Large intestine (tissue), 3 donors: ENCODE data around the gene NFKB1. TPM values are rescaled to one million over a fixed set of nuclear protein-coding genes. Genes with fewer than 3 reads are reported as not detected.

ENCODE experiments used
- DNase-seq, 2 donors: peaks; one replicate each; pipeline versions ENCODE4 v3.0.0 to v3.0.0-alpha.2; 2013
- H3K27ac ChIP-seq: one replicate; pipeline ENCODE4 v1.5.1; 2013; ENCODE audit warnings: low read length
- H3K27me3 ChIP-seq: 2 replicates; pipeline ENCODE4 v1.6.1; 2013; ENCODE audit warnings: low read length; ENCODE audit not compliant: control insufficient read depth, insufficient read depth
- H3K36me3 ChIP-seq: 2 replicates; pipeline ENCODE4 v1.6.1; 2013; ENCODE audit warnings: low read length; ENCODE audit not compliant: control insufficient read depth, insufficient read depth
- H3K4me1 ChIP-seq: one replicate; pipeline ENCODE4 v1.6.1; 2013; ENCODE audit warnings: low read length; ENCODE audit not compliant: control insufficient read depth, insufficient read depth
- H3K4me3 ChIP-seq: one replicate; pipeline ENCODE4 v1.5.1; 2013; ENCODE audit warnings: low read length
- H3K9me3 ChIP-seq: one replicate; pipeline ENCODE4 v1.6.1; 2013; ENCODE audit warnings: mild to moderate bottlenecking, low read depth, low read length, moderate library complexity; ENCODE audit not compliant: control insufficient read depth
- WGBS: methylation state at CpG from one replicate; pipeline ENCODE4 v1.1.5; 2013; ENCODE audit warnings: low lambda C conversion rate; ENCODE audit not compliant: insufficient coverage; 5-methylcytosine and 5-hydroxymethylcytosine counted together
- polyA plus RNA-seq: library from polyadenylated mRNA; unstranded; fragments of 120-200 nt; gene quantifications from one replicate; pipeline ENCODE4 v1.2.1, GENCODE V29; 2013

Gene NFKB1
- polyA plus RNA-seq, 1 donor, result 26.3 TPM

DNA sequence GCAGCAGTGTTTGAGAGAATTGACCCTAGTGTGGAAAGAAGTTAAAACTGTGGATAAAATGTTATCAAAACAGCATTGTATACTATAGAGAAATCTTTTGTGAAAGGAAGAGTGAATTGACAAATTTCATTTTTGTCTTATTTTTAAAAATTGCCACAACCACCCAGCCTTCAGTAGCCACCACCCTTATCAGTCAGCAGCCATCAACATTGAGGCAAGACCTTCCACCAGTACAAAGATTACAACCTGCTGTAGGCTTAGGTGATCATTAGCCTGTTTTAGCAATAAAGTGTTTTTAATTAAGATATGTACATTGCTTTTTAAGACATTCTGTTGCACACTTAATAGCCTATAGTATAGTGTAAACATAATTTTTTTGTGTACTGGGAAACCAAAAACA, 91.1 kb downstream of the NFKB1 start:
- Histone ChIP-seq H3K27ac (no peak overlapping the region), H3K36me3 (peaks cover 42% of the 10 kb centered on the region), H3K9me3 (no peaks in the 10 kb centered on the region)

DNA sequence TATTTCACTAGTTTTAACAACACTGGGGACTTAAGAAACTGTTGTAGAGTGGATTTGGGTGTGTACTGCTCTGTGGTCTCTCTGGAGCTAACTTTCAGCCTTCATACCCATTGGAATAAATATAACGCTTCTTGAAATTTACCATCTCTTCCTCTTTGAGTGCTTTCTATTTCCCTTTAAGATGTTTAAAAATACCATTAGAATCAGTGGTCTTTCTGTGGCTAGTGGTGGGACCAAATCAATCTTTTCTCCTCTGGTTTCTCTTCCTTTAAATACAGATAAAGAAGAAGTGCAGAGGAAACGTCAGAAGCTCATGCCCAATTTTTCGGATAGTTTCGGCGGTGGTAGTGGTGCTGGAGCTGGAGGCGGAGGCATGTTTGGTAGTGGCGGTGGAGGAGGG, 92.0 kb downstream of the NFKB1 start:
- peaks cover 50% of the 10 kb centered on the region for H3K36me3 ChIP-seq
- H3K9me3 ChIP-seq, result no peaks in the 10 kb centered on the region
- no peaks in the 10 kb centered on the region for H3K27me3 ChIP-seq
- no peak for DNase-seq
- 95% methylated on average over 7 of the region's 7 CpGs for WGBS
- H3K4me1 ChIP-seq, result no peaks in the 10 kb centered on the region
- no peak overlapping the region for H3K27ac ChIP-seq
- no peak overlapping the region for H3K4me3 ChIP-seq

More for the DNA sequence above, 91.1 kb downstream of the NFKB1 start:
- no peak for DNase-seq
- Histone ChIP-seq H3K27me3 (no peaks in the 10 kb centered on the region), H3K4me3 (no peak overlapping the region), H3K4me1 (no peaks in the 10 kb centered on the region)

DNA sequence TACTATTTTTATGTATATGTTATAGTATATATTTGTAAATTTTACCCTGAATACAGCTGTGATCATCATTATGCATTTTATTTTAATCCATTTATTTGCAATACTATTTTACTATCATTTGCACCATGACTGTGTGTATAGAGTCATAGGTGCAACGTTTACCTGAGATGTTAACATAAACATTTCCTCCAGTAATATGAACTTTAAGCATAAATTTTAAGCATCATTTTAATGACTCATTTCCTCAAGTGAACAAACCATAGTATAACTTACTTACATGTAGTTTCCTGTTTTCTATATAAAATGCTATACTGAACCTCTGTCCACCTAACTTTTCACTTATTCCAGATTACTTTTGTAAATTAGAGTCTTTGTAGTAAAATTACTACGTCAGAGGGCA, 92.8 kb downstream of the NFKB1 start:
- peaks cover 56% of the 10 kb centered on the region for H3K36me3 ChIP-seq

DNA sequence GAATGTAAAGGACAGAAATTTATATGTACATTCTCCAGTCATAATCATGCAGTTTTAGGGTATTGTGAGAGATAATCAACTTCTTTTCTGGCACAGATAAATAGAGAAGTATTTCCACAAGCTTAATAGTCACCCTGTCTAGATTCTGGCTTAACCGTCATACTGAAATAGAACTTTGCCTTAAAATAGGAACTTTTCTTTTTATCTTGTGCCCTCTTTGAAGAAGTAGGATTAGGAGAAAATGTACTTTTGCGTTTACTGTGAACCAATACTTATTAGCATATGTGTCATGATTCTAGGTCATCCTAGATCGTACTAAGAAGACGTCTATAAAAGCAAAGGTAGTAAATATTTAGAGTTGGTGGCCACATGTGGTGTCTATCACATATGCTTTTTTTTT, 95.4 kb downstream of the NFKB1 start:
- WGBS, result 90% methylated on average over 1 of the region's 4 CpGs
- Histone ChIP-seq H3K27ac (no peak overlapping the region), H3K4me3 (no peak overlapping the region), H3K27me3 (no peaks in the 10 kb centered on the region), H3K36me3 (peaks cover 59% of the 10 kb centered on the region), H3K4me1 (no peaks in the 10 kb centered on the region), H3K9me3 (no peaks in the 10 kb centered on the region)
- DNase-seq, result no peak

More for the DNA sequence above, 92.8 kb downstream of the NFKB1 start:
- 50% methylated on average over 2 of the region's 2 CpGs for WGBS
- no peak overlapping the region for H3K4me3 ChIP-seq
- no peak overlapping the region for H3K27ac ChIP-seq
- H3K9me3 ChIP-seq, result no peaks in the 10 kb centered on the region
- no peaks in the 10 kb centered on the region for H3K4me1 ChIP-seq
- no peak for DNase-seq
- no peaks in the 10 kb centered on the region for H3K27me3 ChIP-seq

DNA sequence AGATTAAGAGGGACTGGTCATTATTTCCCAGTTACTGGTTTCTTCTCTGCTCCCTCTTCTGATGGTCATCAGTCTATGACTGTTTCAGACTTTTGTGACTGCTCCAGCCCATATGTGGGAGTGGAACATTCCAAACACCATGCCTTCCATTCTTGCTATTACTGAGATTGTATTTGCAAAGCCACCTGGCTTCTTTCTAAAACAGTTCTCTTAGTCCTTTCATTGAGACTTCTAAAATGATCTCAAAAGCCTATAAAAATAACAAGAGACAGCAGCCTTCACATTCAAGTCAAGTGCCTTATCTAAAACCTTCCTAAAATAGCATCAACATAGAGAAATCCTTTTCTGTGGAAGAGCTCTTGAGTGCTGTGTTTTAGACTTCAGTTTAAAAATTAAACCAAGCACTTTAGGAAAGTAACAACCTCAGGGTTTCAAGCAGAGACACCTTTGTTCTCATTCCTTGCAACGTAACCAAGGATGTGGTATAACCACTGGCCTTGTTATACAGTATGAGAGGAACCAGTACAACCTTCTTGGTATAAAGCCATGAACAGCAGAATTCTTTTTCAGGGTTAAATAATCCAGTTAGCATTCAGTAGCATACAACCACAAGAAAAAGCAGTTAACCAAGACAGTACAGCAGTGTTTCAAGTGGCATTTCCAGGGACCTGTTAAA, 97.1 kb downstream of the NFKB1 start:
- no peaks in the 10 kb centered on the region for H3K4me1 ChIP-seq
- WGBS, result no CpG with 5 or more reads among the region's 1 CpG
- no peak overlapping the region for H3K27ac ChIP-seq
- no peak for DNase-seq
- no peaks in the 10 kb centered on the region for H3K9me3 ChIP-seq
- no peak overlapping the region for H3K4me3 ChIP-seq
- peaks cover 67% of the 10 kb centered on the region for H3K36me3 ChIP-seq
- no peaks in the 10 kb centered on the region for H3K27me3 ChIP-seq

DNA sequence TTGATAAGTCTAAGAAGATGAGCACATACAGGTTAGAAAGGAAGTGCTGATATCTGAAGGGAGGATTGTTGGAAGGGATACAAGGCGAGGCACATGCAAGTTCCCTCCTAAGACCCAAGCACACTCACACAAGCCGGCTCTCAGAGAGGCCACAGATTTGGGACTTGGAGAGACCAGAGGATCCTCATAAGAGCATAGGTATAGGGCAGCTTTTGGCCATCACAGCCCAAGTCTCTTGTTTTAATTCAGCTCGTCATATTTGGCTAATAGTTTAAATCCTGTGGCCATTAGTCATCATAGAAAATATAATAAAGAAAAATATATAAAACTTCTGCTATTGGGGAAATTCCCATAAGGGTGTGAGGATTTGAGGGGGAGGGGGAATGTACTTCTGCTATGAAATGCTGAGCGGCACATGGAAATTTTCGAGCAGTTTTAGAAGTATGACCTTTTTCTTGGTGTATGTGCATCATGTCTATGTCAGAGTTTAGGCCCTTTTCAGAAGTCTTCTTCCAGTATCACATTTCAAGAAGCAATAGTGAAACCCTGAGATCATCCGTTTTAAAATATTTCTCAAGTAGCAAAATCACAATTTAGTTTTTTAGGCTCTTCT, 97.7 kb downstream of the NFKB1 start:
- no CpG with 5 or more reads among the region's 6 CpGs for WGBS
- H3K9me3 ChIP-seq, result no peaks in the 10 kb centered on the region
- no peaks in the 10 kb centered on the region for H3K4me1 ChIP-seq
- peaks cover 68% of the 10 kb centered on the region for H3K36me3 ChIP-seq
- no peak overlapping the region for H3K4me3 ChIP-seq
- H3K27ac ChIP-seq, result no peak overlapping the region
- no peaks in the 10 kb centered on the region for H3K27me3 ChIP-seq
- DNase-seq, result no peak

DNA sequence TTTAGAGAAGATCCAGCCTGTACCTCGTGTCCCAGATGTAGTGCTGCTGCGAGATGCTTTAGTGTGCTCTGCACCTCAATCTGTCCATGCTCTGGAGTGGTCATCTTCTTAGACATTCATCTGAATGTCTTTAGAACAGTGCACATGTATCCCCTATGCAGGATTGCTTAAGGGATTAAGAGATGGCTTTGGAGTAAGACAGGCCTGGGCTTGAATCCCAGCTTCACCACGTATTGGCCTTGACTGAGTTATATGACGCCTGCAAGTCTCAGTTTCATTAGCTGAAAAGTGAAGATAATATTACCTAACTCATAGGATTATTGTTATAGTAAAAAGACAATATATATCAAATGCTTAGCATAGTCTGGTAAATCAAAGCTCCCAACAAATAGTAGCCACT, 98.3 kb downstream of the NFKB1 start:
- DNase-seq, result no peak
- WGBS, result no CpG with 5 or more reads among the region's 4 CpGs

DNA sequence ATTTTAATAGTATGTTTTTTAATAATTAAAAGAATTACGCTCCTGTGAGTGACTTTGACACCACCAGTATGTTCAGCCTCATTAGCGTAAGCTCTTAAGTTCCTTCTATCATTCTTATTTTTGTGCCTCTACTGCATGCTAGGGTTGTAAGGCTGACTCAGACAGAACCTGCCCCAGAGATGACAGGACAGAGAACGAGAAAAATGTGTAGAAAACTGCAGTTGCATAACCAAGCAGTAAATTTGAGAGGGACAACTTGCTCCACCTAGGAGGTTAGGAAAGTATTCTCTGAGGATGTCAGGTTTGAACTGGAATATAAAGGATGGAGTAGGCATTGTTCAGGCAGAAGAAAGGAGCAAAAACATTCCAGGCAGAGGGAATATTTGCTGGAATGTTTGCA, 98.7 kb downstream of the NFKB1 start:
- Histone ChIP-seq H3K9me3 (no peaks in the 10 kb centered on the region), H3K36me3 (peaks cover 65% of the 10 kb centered on the region), H3K27me3 (no peaks in the 10 kb centered on the region), H3K4me3 (no peak overlapping the region), H3K27ac (no peak overlapping the region), H3K4me1 (no peaks in the 10 kb centered on the region)
- no CpG with 5 or more reads among the region's 3 CpGs for WGBS
- DNase-seq, result no peak

More for the DNA sequence above, 98.3 kb downstream of the NFKB1 start:
- no peaks in the 10 kb centered on the region for H3K27me3 ChIP-seq
- H3K4me3 ChIP-seq, result no peak overlapping the region
- no peaks in the 10 kb centered on the region for H3K4me1 ChIP-seq
- H3K27ac ChIP-seq, result no peak overlapping the region
- H3K9me3 ChIP-seq, result no peaks in the 10 kb centered on the region
- H3K36me3 ChIP-seq, result peaks cover 68% of the 10 kb centered on the region

DNA sequence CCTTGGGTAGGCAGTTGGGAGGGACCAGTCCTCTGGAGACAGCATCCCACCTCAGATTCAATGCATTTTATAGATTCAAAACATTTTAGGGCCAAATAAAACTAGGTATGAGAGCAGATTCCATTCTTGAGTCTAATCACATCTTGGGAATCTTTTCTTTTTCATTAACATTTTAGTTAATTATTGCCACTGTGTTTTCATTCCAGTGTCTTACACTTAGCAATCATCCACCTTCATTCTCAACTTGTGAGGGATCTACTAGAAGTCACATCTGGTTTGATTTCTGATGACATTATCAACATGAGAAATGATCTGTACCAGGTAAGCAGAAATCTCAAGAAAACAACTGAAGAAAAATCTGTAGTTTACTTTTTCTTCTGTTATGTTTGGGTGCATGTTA, 99.5 kb downstream of the NFKB1 start:
- Histone ChIP-seq H3K9me3 (no peaks in the 10 kb centered on the region), H3K36me3 (peaks cover 66% of the 10 kb centered on the region), H3K27me3 (no peaks in the 10 kb centered on the region), H3K4me3 (no peak overlapping the region), H3K27ac (no peak overlapping the region), H3K4me1 (no peaks in the 10 kb centered on the region)
- DNase-seq, result no peak

DNA sequence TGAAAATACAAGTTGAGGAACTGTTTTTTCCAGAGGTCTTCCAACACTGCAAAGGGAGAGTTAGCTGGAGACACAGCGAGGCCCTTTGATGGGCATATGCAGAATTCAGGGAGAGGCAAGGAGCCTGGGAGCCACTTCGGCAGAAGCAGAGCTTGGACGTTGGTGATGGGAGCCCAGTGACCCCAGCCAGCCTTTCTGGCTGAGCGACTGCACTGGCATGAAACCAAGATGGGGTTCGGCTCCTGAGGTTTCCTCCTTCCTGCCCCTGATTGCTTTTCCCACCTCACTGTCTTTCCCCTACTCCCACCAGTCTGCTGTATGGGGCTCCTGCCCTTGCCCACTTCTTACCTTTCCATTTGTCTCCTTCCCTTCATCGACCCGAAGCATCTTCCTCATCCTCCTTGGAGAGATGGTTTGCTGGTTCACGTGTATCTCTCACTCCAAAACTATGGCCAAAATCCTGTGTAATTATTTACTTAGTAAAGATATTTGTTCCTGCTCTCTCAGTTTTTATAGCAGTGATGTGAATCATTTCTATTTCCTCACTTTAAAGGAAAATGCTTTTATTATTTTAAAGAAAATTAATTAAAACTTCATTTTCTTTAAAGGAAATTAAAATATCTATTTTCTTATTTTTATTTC, 100.5 kb downstream of the NFKB1 start:
- no peaks in the 10 kb centered on the region for H3K27me3 ChIP-seq
- peaks cover 63% of the 10 kb centered on the region for H3K36me3 ChIP-seq
- H3K4me1 ChIP-seq, result no peaks in the 10 kb centered on the region
- H3K9me3 ChIP-seq, result no peaks in the 10 kb centered on the region
- no peak overlapping the region for H3K27ac ChIP-seq
- WGBS, result 80% methylated on average over 1 of the region's 8 CpGs
- H3K4me3 ChIP-seq, result no peak overlapping the region
- no peak for DNase-seq
